SU-DHL-6 (cell line): ENCODE data around the gene ABI1.

Experiments used
- EZH2phosphoT487 ChIP-seq: fragments of 200-600 bp; sonication (generic), shearing (Covaris generic); conservative IDR thresholded peaks from 2 replicates; pipeline ENCODE4 v1.6.1; 2018; ENCODE audit warnings: mild to moderate bottlenecking, antibody characterized with exemption, low read length, moderate library complexity, mixed read lengths
- TF ChIP-seq, protein P1 (sequence below): fragments of 200-600 bp; sonication (generic); IDR thresholded peaks from one replicate; pipeline ENCODE4 v1.5.1; 2017; ENCODE audit warnings: antibody characterized with exemption, mild to moderate bottlenecking, low read length, moderate library complexity; ENCODE audit not compliant: insufficient read depth, poor library complexity, severe bottlenecking

DNA sequence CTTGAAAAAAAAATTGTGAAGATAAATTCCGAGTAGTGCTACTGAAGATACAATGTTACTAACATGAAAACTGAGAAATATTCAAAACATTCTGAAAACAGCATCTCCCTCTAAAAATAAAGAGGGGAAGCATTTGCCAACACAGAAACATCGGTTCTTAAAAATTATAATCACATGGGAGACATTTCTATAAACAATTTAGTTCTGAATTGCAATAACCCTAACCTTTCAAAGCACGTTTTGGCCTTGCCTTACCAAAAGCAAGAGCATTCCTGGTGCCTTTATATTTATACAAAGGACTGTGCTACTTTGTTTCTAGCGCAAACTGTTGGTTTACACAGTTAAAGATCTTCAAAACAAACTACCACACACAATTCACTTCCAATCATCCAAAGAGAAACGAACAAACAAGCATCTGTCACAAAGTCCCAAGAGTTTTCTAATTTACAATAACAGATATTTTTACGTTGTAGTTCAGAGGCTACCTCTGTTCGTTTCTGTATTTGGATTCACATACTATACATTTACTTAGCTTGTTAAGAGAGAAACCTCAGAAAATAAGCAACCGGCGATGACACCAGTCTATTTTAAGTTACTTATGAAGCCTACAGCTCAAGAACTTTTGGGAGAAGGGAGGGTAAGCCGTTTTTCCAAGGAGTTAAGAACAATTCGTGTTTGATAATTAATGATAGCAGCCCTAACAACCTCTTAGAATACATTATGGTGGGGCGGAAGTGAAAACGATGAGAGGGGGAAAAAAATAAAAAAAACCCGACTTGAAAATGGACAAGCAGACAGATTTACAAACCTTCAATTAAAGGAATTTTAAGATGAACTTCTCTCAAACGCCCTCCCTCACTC is 1.3 kb downstream of the ABI1 start:
- TF ChIP-seq, protein P1, sequence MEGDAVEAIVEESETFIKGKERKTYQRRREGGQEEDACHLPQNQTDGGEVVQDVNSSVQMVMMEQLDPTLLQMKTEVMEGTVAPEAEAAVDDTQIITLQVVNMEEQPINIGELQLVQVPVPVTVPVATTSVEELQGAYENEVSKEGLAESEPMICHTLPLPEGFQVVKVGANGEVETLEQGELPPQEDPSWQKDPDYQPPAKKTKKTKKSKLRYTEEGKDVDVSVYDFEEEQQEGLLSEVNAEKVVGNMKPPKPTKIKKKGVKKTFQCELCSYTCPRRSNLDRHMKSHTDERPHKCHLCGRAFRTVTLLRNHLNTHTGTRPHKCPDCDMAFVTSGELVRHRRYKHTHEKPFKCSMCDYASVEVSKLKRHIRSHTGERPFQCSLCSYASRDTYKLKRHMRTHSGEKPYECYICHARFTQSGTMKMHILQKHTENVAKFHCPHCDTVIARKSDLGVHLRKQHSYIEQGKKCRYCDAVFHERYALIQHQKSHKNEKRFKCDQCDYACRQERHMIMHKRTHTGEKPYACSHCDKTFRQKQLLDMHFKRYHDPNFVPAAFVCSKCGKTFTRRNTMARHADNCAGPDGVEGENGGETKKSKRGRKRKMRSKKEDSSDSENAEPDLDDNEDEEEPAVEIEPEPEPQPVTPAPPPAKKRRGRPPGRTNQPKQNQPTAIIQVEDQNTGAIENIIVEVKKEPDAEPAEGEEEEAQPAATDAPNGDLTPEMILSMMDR: no peak
- TF ChIP-seq EZH2phosphoT487: no peak
